Stimulated activated naive CD8-positive, alpha-beta T cell treated with anti-CD3 and anti-CD28 coated beads, Interleukin-15, Interleukin-2, amounts not matched to agents 100 U/mL and 50 U/mL, for 24 hours (primary cell): ENCODE data around the gene HDAC11.

Experiments
- ATAC-seq: fragments of 150-1000 bp; cut with Tn5 transposase; one replicate; pipeline ENCODE4 v1.10.0; 2021
- DNase-seq: peaks from one replicate; pipeline ENCODE4 v3.0.0; 2021

HDAC11 gene

DNA sequence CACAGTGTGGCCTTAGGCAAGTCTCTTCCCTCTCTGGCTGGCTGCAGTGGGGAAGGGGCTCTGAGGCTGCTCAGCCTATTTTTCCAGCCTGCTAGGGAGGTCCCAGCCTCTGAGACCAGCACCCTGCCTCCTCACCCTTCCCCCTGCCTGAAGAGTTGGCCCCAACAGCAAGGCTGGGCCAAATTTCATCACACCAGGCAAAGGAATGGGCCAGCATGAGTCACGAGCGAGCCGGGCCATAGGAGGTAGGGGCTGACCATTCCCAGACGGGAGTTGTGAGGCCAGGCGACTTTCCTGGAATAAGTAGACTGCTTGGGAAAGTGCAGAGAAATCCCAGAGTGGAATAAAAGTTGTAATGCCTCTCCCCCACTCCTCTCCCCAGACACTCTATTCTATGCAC is 63.1 kb downstream of the HDAC11 start:
- no peak for DNase-seq
- no peak for ATAC-seq

DNA sequence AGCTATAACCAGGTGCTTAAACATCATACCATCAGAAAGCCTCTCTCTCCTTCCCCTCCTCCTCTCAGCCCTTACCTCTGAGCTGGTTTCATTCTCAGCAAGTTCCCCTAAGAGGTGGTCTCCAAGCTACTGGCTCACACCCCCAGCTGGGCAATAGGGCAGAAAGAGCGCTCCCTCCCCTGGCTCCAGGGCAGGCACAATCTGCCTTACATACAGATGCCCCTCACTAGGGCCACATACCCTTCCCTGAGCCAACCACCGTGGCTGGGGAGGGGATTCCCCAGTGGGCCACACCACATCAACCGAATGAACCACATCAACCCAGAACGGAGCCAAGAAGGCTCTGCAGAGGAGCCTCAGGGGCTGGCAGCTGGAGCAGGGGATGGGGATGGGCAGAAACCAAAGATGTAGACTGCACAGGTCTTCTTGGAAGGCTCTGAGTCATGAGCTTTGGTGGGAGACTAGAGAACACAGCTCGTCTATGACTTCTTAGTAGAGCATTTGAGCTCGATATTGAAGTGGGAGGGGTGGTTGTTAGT is 64.3 kb downstream of the HDAC11 start:
- ATAC-seq, result peak; percentile 97
- DNase-seq, result peak; percentile 78

DNA sequence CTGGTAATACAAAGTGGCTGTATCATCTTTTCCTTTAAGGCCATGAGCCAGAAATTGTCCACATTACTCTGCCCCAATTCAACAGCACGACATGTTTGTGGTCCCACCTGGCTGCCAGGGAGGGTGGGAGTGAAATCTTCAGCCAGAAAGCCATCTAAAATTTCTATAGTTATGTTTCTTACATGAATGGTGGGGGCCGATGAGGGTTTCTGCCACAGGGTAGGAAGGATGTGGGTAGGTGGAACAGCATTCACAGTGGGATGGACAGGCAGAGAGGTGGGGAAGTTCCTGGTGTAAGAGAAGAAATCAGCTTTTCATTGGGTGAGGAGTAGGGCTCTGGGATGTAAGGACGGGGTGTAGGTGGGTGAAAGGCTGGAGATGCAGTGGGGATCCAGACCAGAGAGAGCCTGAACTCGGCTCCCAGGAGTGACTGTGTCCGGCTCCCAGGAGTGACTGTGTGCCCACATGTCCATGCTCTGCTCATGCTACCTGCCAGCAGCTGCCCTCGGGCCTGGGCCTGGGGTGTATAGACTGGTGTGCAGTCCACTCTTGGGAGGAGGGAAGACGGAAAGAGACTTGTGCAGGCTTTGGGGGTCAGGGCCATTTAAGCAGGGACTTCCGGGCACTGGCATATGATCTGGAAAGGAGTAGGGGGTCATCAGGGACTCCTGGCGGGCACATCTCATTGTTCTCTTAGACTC is 65.0 kb downstream of the HDAC11 start:
- DNase-seq (no peak), ATAC-seq (no peak)

DNA sequence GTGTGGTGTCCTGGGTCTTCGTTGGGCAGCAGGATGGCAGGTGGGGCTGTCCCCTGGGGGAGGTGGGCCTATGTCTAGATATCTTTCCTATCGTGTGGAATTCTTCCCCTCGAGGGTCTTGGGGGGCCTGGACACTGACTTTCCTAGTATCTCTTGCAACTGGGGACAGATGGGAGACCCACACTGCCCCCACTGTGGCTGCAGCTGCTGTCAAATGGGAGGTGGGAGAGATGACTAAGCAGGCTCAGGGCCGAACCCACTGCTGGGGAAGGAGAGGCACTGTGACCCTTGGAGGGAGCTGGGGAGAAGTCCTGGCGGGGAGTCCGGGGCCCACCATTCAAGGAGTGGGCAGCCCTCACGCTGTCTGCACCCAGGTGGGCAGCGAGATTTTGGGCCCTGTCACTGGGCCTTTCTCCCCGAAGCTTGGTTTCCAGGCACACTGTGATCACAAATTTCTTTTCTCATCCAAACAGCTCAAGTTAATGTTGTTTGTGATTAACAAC is 65.9 kb downstream of the HDAC11 start:
- no peak for DNase-seq
- ATAC-seq, result no peak

DNA sequence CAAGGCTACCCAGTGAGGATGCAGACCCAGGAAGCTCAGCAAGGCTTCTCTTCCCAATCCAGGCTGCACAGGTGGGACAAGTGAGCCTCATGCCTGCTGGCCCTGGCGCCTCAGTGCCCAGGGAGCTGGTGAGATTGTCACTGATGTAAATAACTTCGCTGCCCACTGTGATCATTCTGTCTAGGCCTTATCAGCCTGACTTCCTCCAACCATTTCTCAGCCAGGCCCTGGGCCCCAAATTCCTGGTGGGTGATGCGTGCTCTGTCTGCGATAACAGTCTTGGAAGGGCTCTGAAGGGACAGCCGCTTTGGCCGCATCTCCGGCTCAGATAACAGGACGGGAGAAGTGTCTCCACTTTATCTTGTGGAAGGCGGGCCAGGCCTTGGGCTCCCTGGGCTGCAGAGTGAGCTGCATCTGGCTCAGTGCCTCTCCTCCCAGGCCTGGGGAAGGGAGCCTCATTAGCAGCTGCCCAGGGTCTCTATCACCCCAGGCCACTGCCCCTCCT is 66.6 kb downstream of the HDAC11 start:
- DNase-seq (no peak), ATAC-seq (no peak)

DNA sequence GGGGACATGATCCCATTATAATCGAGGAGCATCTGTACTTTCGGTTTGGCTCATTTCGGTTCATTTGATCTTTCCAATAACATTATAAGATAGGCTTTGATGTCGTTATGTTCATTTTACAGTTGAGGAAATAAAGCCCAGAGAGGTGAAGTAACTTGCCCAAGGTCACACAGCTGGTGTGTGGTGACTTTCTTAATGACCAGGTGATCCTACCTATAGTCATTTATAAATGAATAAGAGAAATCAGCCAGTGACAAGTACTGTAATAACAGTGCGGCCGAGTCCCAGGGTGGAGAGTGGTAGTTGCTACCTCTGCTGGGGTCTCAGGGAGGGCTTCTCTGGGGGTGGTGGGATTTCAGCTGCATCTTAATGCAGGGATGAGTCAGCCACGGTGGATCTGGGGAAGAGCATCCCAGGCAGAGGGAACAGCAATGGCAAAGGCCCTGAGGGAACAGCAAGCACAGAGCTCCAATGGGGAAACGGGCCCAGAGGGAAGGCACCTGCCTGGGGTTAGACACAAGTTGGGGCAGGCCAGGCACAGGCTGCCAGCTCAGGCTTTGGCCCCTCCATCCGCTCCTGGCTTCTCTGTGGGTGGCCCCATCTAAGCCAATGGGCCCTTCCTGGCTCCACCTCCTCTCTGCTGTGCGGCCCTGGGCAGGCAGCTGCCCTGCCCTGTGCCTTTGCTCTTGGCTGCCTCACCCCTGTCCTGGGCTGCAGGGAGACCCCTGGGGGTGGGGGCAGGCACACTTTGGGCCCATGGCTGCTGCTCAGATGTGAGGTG is 67.7 kb downstream of the HDAC11 start:
- ATAC-seq (no peak), DNase-seq (no peak)

DNA sequence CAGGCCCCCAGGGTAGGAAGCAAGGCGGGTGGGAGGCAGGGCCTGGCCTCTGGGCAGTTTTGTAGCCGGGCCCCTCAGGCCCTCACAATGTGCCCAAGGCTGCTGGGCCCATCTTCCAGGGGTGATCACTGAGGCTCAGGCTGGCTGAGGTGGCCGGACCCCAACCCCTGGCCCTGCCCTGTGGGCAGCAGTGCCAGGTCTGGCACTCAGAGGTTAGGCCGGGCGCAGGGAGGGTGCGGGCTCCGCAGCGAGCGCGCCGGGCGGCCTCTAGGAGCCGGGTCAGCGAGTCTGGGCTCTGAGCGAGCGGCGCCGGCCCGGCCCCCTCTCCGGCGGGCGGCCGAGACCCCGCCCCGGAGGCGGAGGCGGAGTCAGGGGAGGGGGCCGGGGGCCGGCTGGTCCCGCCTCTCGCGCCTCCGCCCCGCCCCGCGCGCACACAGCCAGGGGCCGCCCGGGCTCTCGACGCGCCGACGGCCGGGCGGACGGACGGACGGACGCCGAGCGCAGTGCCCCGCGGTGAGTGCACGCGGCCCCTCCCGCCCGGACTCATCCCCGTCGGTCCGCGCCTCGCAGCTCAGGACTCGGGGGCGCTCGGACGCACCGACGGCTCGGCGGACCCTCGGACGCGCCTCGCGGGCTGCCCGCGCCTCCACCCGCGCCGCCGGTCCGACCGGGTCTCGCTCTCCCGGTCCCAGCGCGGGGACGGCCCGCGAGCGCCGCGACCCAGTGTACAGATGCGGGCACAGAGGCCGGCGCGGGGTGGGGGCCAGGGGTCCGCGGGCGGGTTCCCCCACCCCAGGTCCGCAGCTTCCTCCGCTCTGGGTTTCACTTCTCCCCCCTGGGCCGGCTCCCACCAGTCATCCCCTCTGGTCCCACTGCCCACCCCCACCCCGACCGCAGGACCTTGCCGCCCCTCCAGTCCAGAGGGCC is 68.9 kb downstream of the HDAC11 start, which contains the start of gene FBLN2:
FBLN2 (plus strand) TSS at position 430 of the 927 bp plus-strand sequence. CDS start 21,231 bp downstream, outside the sequence.
- DNase-seq, result peak; percentile 35
- no peak for ATAC-seq

DNA sequence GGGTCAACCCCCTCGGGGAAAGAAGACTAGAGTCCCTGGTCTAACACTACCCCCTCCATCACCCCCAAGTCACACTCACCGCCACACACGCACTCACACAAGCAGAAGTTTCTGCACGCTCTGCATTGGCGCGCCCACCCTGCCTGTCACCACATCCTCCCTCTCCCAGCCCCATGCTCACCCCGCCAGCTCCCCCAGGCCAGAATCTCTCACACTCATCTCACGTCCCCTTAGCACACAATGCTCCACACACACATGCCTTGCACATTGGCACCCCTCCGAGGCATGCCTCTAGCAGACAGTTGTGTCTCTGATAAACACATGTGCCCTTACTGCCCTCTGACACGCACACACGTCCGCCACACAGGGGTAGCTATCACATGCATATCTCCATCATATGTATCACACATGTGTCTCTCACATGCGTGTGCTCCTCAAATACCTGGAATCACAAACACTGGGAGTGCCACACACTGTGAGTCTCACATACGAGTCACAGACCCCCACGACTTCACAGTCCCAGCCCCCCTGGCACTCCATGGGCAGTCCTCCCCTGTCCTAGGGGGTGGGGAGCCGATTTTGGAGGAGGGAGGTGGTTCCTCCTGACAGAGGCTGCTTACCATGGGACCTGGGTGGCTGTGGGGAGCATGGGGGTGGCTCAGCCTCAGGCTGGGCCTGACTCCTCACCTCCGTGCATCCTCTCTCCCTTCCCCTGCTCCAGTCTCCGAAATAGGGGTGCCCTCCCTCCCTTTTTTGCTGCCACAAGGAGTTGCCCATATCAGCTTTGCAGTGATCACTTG is 69.7 kb downstream of the HDAC11 start:
- DNase-seq, result peak; percentile 29
- peak; percentile 17 for ATAC-seq

DNA sequence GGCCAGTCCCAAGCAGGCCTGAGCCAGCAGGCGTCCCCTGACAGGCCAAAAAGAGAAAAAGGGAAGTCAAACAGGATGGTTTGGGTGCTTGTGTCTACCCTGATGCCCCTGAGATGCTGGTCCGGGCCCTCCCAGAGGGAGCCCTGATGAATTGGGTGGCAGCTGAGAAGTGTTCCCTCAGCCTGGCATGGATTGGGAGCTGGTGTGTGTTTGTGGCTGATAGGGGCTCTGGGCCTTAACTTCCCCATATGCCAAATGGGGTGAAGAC is 70.3 kb downstream of the HDAC11 start:
- ATAC-seq (no peak), DNase-seq (no peak)

DNA sequence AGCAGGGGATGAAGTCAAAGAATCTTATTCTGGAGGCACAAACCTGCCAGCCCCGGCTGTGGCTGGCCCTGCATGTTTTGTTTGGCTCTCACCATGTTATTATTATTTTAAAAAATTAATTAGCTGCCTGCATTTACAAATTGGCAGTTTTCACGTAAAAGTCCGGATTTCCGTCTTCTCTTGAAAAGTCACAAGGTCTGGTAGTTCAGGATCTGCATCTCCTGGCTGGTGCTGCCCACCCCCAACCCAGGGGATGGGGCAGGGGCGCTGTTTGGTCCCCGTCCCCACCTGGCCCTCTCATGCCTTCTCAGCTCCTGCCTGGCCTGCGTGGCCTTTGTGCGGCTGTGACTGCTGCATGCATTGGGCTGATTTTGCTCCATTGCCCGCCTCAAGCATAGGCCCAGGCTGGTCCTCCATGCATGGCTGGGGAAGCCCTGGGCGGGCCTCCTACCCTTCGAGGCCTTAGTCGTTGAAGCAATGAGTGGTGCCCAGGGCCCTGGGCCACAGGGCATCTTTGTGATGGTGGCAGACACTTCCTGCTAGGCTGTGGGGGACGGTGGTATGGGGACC is 70.8 kb downstream of the HDAC11 start:
- ATAC-seq, result no peak
- no peak for DNase-seq

DNA sequence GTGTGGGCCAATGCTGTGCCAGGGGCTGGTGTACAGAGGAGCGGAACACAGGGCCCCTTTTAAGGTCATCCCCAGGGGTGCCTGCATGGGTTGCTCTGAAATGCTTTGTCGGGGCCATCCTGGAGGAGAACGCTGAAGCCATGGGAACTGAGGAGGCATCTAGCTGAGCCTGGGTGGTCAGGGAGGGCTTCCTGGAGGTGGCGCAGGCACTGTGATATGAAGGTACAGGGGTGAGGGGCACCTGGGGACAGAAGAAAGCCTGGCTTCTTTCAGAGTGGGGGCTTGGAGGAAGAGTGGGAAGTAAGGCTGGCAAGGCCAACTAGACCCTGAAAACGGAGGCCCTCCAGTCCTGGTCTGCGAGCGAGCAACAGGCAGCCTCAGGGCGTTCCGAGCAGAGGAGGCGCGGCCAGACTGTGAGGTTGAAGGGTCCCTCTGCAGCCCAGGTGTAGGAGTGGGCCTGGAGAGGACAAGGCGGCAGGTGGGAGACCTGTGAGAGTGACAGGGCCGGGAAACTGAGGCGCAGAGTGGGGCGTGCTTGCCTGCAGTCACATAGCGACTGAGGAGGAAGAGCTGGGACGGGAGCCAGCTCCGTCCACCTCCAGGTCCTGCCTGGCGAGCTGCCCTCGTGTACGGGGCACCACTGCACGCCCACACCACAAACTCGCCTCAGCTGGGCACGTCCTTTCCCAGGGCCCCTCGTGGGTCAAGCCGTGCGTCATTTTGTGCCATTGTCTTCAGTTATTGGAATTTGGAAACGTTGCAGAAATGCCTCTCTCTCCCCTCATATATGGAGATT is 72.9 kb downstream of the HDAC11 start:
- no peak for ATAC-seq
- DNase-seq, result no peak

DNA sequence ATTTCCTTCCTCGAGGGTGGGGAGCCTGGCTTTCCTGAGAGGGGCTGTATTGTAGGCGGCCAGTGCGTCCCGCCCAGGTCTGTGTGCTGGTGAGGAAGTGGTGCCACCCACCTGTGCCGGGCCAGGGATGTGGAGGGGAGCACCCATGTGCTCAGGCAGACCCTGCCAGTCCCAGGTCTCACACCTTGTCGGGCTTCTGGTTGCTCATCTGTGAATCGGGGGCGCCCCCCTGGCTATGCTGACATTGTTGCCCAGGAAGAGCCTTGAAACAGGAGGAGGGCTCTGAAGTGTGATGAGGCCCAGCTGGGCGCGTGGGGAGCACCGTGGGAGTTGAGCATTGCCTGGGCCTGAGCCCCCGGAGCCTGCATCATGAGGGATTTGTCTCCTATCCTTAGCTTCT is 73.6 kb downstream of the HDAC11 start:
- ATAC-seq (no peak), DNase-seq (no peak)

DNA sequence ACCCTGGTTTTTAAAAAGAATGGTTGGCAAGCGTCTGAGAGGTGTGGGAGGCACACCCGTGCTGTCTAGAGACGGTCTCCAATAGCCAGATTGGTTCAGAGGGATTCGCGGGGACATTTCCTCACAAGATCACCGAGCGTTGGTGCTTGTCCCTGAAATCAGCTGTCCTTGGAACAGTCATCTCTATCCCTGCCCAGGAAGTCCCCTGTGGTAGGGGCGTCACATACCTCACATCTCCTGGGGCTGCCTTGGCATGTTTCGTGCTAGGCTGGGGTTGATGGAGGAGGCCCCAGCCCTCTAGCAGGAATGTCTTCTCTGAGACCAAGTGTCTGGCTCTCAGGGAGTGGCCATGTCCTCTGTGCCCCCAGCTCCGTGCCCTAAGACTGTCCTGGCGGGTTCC is 75.6 kb downstream of the HDAC11 start:
- DNase-seq (no peak), ATAC-seq (peak; percentile 16)
